Stromal cell of bone marrow (primary cell): ENCODE measurements around the gene RNF151.
"Not testable (repeated sequence)": the region's sequence is repeated elsewhere in the genome, so short reads cannot be mapped to it uniquely, and the experiment has no call there.

Experiments
- DNase-seq: peaks from one replicate; pipeline ENCODE4 v3.0.0-alpha.2; 2012; ENCODE audit warnings: low read depth

Gene RNF151

DNA sequence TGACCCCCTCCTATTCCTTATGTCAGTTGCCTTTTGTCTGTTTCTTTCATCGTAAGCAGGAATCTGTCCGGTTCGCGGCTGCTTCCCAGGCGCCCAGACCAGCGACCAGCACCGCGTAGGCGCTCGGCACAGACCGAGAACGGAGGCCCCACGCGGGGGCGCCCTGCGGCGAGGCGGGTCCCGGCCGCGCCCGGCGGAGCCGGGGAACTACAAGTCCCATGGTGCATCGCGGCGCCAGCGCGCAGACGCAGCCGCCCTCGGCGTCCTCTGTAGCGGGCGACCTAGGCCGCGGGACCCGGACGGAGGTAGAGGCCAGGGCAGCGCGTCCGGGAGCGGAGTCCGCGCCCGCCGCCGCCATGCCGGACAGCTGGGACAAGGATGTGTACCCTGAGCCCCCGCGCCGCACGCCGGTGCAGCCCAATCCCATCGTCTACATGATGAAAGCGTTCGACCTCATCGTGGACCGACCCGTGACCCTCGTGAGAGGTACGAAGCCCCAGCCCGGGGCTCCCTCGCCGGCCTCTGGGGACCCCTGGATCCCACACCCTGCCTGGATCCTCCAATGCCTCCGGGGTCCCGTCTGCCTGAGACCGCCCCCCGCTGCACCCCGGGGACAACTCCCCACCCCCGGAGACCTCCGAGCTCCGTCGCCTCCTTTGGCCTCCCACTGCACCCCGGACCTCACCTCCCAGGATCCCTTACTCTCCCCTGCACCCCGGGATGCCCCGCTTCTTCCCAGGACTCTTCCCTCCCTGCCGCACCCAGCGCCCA lies 7.2 kb upstream of the RNF151 start, which contains the start of gene NDUFB10:
TSS of gene NDUFB10 (plus strand) at position 270 of the 771 bp plus-strand sequence. CDS start at position 357, 87 bp downstream.
- DNase-seq = peak; percentile 65

DNA sequence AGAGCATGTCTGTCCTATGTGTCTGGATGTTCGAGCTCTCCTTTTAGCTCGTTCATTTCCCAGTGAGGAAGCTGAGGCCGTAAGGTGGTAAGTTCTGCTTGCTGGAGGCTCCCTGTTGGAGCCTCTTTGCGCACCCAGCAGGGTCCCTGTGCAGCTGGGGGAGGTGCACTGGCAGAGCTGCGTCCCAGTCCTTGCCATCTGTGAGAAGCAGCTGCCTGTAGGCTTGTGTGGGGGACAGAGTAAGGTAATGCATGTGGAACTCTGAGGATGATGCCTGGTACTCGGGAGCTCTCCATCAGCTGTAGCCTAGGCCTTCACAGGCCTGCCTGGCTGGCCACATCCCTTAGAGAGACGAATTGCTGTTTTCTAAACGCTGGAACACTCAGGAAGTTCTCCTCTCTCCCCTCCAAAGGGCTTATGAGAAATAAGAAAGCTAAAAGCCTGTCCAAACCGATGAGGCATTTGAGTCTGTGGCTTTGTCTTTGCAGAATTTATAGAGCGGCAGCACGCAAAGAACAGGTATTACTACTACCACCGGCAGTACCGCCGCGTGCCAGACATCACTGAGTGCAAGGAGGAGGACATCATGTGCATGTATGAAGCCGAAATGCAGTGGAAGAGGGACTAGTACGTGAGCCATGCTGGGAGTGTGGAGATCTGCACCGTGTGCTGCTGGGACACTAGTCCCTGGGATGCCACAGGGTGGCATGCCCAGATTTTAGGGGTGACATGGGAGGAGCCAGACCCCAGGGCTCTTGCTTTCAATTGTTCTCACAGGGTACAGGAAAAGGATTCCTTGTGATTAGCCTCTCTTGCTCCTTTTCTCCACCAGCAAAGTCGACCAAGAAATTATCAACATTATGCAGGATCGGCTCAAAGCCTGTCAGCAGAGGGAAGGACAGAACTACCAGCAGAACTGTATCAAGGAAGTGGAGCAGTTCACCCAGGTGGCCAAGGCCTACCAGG lies 5.7 kb upstream of the RNF151 start:
- no peak for DNase-seq

- DNase-seq = no peak
Measured at GRCh38 chr16:1961651-1962067, 5.0 kb upstream of the RNF151 start.

DNA sequence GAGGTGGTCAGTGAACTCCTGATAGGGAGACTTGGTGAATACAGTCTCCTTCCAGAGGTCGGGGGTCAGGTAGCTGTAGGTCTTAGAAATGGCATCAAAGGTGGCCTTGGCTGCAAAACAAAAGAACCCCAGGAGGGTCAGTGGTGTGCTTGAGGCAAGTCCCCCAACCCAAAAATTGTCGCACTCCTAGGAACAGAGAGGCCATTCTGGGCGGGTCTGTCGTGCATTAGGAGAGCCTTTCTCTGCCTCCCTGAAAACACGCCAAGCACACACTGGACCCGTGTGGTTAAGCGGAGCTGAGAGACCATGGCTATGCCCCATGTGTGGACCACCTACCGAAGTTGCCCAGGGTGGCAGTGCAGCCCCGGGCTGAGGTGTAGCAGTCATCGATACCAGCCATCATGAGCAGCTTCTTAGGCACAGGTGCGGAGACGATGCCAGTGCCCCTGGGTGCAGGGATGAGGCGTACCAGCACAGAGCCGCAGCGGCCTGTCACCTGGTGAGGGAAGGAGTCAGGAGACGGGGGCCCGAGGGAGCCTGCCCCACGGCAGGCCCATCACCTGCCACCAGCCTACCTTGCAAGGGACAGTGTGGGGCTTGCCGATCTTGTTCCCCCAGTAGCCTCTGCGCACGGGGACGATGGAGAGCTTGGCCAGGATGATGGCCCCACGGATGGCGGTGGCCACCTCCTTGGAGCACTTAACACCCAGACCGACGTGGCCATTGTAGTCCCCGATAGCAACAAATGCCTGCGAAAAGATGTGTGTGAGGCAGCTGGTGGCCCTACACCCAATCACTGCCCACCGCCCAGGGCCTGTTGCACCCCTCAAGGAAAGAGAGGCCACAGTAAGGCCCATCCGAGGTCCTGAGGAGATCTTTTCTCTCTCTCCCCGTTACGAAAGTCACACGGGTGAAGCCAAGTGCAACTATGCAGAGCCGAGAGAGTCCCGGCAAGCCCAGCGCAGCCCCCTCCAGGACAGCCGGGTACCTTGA lies 4.2 kb upstream of the RNF151 start:
- not testable (repeated sequence) for DNase-seq

- no peak for DNase-seq
Measured at GRCh38 chr16:1963806-1964505, 2.7 kb upstream of the RNF151 start.

GRCh38 chr16:1964506-1965395 lies 1.9 kb upstream of the RNF151 start, which contains the start of gene RPS2:
RPS2 (minus strand) TSS chr16:1964826; CDS start chr16:1964625, 201 bp downstream.
- DNase-seq = peak; percentile 97

DNA sequence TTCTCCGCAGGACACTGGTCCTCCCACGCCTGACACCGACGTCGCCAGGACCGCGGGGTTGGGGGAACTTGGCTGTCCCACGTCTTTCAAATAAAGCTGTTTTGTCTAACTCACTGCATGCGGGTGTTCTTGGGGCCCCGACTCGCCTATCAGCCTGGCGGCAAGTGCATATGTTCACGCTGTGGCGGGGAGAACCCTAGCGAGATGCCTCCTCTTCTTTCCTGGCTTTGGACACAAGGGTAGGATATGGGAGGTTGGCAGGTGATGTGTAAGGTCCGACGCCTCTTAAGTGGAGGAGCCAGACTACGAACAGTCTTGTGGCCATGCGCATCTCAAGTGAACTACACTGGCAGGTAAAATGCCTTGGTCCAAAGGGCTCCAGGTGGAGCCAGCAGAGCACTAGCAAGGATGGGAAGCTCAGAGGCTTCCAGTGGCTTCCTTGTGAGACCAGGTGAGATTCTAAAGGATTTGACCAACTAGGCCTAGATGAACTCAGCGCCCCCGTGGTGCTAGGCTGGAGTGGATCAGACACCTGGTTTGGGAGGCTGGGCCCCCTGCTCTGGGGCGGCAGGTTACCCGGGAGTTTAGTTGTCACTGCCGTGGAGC lies 1.2 kb upstream of the RNF151 start:
- DNase-seq = no peak

DNA sequence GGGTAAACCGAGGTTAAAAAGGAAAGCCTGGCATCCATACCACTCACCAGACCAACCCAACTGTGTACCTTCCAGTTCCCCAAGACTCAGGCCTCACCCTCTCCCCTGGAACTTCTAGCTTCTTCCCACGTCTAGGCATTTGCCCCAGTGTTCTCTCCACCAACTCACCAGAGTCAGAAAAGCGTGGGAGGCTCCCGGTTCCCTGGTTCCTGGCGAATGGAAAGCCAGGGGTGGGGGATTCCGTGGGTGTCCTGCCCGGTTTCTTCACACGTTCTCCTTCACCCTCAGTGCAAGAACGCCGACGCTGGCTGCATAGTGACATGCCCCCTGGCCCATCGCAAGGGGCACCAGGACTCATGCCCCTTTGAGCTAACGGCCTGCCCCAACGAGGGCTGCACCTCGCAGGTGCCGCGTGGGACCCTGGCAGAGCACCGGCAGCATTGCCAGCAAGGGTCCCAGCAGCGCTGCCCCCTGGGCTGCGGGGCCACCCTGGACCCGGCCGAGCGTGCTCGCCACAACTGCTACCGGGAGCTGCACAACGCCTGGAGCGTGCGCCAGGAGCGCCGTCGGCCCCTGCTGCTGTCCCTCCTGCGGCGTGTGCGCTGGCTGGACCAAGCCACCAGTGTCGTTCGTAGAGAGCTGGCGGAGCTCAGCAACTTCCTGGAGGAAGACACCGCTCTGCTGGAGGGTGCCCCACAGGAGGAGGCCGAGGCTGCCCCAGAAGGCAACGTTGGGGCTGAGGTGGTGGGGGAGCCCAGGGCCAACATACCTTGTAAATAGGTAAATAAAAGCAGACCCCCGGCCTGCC lies 1.7 kb downstream of the RNF151 start:
- no peak for DNase-seq

DNA sequence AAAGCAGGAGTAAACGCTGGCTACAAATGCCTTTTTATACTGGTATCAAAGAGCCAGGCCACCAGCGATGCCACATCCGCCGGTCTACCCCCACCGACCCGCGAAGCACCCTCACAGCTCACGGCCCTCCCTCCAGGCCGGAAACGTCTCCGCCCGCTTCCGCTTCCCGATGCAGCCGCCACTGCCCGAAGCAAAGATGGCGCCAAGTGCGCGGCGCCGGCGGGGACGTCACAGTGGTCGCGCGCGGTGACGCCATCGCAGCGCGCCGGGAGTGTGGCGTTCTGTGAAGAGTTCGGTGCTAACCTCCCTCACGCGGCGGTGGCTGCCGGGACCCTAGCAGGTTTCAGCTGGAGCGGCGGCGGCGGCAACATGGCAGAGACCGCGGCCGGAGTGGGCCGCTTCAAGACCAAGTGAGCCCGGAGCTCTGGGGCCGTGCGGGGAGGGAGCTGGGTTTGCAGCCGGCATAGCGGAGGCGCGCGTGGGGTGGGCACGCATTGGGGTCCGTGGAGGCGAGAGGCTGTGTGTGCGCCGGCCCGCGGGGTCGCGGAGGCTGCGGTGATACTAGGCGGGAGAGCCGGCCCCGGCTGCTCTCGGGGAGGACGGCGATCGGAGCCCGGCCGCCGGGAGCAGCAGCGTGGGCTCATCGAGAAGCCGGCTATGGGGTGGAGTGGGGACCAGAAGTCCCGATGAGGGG lies 5.3 kb downstream of the RNF151 start, which contains the start of gene TBL3:
TSS of gene TBL3 (plus strand) at position 258 of the 694 bp plus-strand sequence. CDS start at position 370, 112 bp downstream.
- peak; percentile 85 for DNase-seq

DNA sequence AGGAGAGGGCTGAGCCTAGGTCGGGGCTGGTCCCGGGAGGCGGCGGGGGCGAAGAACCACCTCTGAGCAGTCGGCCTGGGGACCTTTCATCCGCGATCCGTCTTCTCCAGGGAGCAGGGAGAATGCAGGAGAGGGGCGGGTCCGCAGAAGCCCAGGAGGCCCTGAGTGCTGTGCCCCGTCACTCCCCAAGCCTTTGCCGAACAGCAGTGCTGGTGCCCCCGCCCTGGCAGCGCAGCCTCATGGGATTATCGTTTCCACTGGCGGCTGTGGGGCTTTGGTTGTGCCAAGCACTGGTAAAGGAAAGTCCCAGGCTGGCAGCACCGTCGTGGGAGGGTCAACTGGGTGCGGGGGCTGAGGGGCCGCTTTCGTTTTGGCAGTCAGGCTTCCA lies 5.8 kb downstream of the RNF151 start:
- no peak for DNase-seq

- DNase-seq = no peak
Measured at GRCh38 chr16:1973461-1974156, 7.0 kb downstream of the RNF151 start.

DNA sequence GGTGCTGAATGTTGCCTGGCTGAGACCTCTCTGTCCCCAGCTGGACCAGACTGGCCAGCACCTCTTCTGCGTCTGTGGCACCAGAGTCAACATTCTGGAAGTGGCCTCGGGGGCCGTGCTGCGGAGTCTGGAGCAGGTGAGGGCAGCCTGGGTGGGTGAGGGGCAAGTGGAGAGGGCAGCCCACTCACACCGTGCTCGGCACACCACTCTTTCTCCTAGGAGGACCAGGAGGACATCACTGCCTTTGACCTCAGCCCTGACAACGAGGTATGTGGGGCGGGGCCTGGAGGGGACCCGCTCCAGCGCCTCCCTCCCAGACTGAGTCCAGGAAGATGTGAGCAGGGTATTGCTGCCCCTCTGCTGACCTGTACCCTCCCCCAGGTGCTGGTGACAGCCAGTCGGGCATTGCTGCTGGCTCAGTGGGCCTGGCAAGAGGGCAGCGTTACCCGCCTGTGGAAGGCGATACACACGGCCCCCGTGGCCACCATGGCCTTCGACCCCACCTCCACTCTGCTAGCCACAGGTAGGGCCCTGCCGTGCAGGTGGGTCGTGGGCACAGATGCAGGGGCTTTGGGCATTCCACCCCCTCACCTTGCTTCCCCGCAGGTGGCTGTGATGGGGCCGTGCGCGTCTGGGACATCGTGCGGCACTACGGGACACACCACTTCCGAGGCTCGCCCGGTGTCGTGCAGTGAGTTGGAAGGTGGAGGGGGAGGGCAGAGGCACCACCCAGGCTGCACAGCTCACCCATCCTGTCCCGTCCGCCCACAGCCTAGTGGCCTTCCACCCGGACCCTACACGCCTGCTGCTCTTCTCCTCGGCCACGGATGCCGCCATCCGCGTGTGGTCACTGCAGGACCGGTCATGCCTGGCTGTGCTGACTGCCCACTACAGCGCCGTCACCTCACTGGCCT lies 7.8 kb downstream of the RNF151 start:
- DNase-seq = no peak

DNA sequence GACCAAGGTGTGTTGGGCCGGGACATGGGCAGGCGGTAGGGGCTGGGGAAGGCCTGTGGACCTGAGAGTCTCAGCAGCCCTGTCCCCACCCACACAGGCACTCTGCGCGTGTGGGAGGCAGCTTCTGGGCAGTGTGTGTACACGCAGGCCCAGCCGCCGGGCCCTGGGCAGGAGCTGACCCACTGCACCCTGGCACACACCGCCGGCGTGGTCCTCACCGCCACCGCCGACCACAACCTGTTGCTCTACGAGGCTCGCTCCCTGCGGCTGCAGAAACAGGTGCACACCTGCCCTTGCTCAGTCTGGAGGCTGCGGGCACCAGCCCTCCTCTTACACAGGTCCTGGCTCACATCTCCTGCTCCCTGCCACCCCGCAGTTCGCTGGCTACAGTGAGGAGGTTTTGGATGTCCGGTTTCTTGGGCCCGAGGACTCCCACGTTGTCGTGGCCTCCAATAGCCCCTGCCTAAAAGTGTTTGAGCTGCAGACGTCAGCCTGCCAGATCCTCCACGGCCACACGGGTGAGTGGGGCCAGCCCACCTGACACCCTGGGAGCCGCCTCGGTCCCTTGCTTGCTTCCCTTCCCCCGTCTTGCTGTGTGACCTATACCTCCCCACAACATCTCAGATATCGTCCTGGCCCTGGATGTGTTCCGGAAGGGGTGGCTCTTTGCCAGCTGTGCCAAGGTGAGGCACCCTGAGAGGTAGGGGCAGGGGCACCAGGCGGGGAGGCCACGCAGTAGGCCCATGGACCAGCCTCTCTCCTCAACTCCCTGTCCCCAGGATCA lies 9.0 kb downstream of the RNF151 start:
- no peak for DNase-seq

GRCh38 chr16:1976216-1976520 lies 9.5 kb downstream of the RNF151 start:
- DNase-seq = no peak
